Measurements from ENCODE around the gene PTGIS. TPM values are rescaled to one million over a fixed set of nuclear protein-coding genes. Genes with fewer than 3 reads are reported as not detected.
"Not testable (repeated sequence)": the region's sequence is repeated elsewhere in the genome, so short reads cannot be mapped to it uniquely, and the experiment has no call there.

PTGIS gene
- total RNA-seq, 2 donors from 2014 or later, result 14.1 to 20.9 TPM

DNA sequence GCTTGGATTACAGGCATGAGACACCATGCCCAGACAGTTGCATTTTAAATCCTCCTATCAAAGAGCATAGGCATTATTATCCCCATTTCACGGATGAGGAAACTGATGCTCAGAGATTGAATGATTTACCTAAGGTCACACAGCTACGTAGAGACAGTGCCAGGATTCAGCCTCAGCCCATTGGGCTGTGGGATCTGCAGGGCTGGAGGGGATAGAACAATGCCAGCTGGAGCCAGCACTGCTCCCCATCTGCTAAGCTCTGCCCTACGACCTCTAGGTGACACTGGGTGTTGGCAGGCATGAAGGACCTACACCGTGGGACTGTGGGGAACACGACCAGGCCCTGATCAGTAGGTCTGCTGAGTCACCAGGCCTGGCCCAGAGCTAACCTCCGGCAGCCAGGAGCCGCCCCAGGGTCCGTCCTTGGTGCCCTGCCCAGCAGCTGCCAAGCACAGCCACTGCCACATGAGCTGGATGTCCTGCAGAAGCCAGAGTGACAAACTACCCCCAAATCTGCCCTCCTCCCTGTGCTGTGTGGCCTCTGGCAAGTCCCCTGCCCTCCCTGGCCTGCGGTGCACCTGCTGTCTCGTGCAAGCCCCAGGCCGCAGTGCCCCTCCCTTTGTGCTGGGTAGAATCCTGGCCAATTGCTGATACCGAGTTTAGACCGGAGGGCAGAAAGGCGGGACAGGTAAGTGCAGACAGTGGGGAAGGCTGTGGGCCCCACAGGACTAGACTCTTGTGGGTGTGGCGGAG is 47.6 kb upstream of the PTGIS start:
- H3K27me3 ChIP-seq (ENCODE audit: control insufficient read depth, insufficient read depth, low read length, poor library complexity, severe bottlenecking), result peaks cover 7% of the 10 kb centered on the region
- TF ChIP-seq, protein P1, sequence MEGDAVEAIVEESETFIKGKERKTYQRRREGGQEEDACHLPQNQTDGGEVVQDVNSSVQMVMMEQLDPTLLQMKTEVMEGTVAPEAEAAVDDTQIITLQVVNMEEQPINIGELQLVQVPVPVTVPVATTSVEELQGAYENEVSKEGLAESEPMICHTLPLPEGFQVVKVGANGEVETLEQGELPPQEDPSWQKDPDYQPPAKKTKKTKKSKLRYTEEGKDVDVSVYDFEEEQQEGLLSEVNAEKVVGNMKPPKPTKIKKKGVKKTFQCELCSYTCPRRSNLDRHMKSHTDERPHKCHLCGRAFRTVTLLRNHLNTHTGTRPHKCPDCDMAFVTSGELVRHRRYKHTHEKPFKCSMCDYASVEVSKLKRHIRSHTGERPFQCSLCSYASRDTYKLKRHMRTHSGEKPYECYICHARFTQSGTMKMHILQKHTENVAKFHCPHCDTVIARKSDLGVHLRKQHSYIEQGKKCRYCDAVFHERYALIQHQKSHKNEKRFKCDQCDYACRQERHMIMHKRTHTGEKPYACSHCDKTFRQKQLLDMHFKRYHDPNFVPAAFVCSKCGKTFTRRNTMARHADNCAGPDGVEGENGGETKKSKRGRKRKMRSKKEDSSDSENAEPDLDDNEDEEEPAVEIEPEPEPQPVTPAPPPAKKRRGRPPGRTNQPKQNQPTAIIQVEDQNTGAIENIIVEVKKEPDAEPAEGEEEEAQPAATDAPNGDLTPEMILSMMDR (conservative IDR thresholded peaks at IDR 0.05), result no peak
- H3K9me3 Mint-ChIP-seq, result no peaks in the 10 kb centered on the region
- H3K4me3 Mint-ChIP-seq, result no peak overlapping the region
- no peak overlapping the region for H3K27ac ChIP-seq (ENCODE audit: low read depth, low read length)
- DNase-seq, result peak; percentile 48
- no peaks in the 10 kb centered on the region for H3K9me3 ChIP-seq (ENCODE audit: control insufficient read depth, low read length)
- no peak overlapping the region for H3K4me3 ChIP-seq (ENCODE audit: low read length)
- H3K36me3 Mint-ChIP-seq (ENCODE audit: low read depth), result no peaks in the 10 kb centered on the region
- H3K27ac Mint-ChIP-seq, result no peak overlapping the region
- 79 to 90% methylated on average over 11 to 15 of the region's 15 CpGs for WGBS, 2 experiments (ENCODE audit: insufficient coverage in 1 of 2, insufficient read length in 1 of 2)
- no peaks in the 10 kb centered on the region for H3K4me1 ChIP-seq (ENCODE audit: control insufficient read depth, insufficient read depth, low read length)
- no peaks in the 10 kb centered on the region for H3K36me3 ChIP-seq (ENCODE audit: control insufficient read depth, insufficient read depth, low read length)
- H3K9ac ChIP-seq (ENCODE audit: extremely low read depth, low read length, poor library complexity, severe bottlenecking), result no peak overlapping the region
- H3K4me1 Mint-ChIP-seq, result no peaks in the 10 kb centered on the region
- peaks cover 7% of the 10 kb centered on the region for H3K27me3 Mint-ChIP-seq (ENCODE audit: insufficient read depth)

- not testable (repeated sequence) for DNase-seq; H3K27me3 Mint-ChIP-seq (ENCODE audit: insufficient read depth); H3K4me3 Mint-ChIP-seq; H3K27ac ChIP-seq (ENCODE audit: low read depth, low read length); H3K9me3 Mint-ChIP-seq; H3K36me3 ChIP-seq (ENCODE audit: control insufficient read depth, insufficient read depth, low read length); H3K4me1 Mint-ChIP-seq; H3K9me3 ChIP-seq (ENCODE audit: control insufficient read depth, low read length); H3K27ac Mint-ChIP-seq; H3K9ac ChIP-seq (ENCODE audit: extremely low read depth, low read length, poor library complexity, severe bottlenecking); H3K27me3 ChIP-seq (ENCODE audit: control insufficient read depth, insufficient read depth, low read length, poor library complexity, severe bottlenecking); H3K4me1 ChIP-seq (ENCODE audit: control insufficient read depth, insufficient read depth, low read length); H3K36me3 Mint-ChIP-seq (ENCODE audit: low read depth); H3K4me3 ChIP-seq (ENCODE audit: low read length)
- WGBS, 2 experiments (ENCODE audit: insufficient coverage in 1 of 2, insufficient read length in 1 of 2), result 92 to 97% methylated on average over 7 to 8 of the region's 8 CpGs
These were observed 47.1 kb upstream of the PTGIS start for GRCh38 chr20:49615051-49615400.

GRCh38 chr20:49614338-49615050 is 46.6 kb upstream of the PTGIS start:
- Mint-ChIP-seq H3K27me3 (ENCODE audit: insufficient read depth) (peaks cover 8% of the 10 kb centered on the region), H3K9me3 (no peaks in the 10 kb centered on the region), H3K36me3 (ENCODE audit: low read depth) (no peaks in the 10 kb centered on the region), H3K4me1 (no peaks in the 10 kb centered on the region), H3K27ac (no peak overlapping the region), H3K4me3 (no peak overlapping the region)
- 68 to 82% methylated on average over 6 to 13 of the region's 13 CpGs for whole genome bisulfite sequencing, 2 experiments (ENCODE audit: insufficient coverage in 1 of 2, insufficient read length in 1 of 2)
- TF ChIP-seq, protein P1 (conservative IDR thresholded peaks at IDR 0.05), result no peak
- H3K27me3 ChIP-seq (ENCODE audit: control insufficient read depth, insufficient read depth, low read length, poor library complexity, severe bottlenecking), result no peaks in the 10 kb centered on the region
- H3K4me1 ChIP-seq (ENCODE audit: control insufficient read depth, insufficient read depth, low read length), result no peaks in the 10 kb centered on the region
- no peak overlapping the region for H3K4me3 ChIP-seq (ENCODE audit: low read length)
- no peak for DNase-seq
- H3K9me3 ChIP-seq (ENCODE audit: control insufficient read depth, low read length), result no peaks in the 10 kb centered on the region
- H3K36me3 ChIP-seq (ENCODE audit: control insufficient read depth, insufficient read depth, low read length), result no peaks in the 10 kb centered on the region
- no peak overlapping the region for H3K27ac ChIP-seq (ENCODE audit: low read depth, low read length)
- H3K9ac ChIP-seq (ENCODE audit: extremely low read depth, low read length, poor library complexity, severe bottlenecking), result no peak overlapping the region

Measured in endodermal cell (in vitro differentiated cells).